Measurements from ENCODE around the gene GPER1.

DNA sequence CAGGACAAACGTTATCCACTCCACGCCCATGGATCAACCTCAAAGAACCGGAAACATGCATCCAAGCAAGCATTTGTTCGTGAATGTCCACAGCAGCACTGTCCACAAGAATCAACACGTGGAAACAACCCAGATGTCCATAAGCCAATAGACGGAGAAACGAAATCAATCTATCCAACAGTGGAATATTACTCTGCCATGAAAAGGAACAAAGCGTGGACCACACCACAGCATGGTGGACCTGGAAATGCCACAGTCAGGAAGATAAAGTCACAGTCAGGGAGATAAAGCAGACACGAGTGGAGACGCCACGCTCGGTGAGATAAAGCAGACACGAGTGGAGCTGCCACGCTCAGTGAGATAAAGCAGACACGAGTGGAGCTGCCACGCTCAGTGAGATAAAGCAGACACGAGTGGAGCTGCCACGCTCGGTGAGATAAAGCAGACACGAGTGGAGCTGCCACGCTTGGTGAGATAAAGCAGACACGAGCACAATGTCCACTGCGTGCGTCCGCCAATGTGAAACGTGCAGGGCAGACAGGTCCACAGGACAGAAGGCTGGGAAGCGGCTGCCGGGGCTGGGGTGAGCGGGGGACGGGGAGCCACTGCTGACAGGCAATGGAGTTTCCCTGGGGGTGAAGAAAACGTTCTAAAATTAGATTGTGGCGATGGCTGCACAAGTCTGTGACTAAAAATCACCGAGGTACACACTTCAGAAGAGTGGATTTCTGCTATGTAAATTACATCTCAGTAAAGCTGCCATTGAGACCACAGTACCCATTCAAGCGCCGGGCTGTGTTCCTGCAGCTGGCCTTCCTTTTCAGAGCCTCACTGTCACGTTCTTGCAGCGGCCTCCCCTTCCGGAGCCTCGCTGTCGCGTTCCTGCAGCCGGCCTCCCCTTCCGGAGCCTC, 10.6 kb downstream of the GPER1 start:
- TF ChIP-seq, protein P1, sequence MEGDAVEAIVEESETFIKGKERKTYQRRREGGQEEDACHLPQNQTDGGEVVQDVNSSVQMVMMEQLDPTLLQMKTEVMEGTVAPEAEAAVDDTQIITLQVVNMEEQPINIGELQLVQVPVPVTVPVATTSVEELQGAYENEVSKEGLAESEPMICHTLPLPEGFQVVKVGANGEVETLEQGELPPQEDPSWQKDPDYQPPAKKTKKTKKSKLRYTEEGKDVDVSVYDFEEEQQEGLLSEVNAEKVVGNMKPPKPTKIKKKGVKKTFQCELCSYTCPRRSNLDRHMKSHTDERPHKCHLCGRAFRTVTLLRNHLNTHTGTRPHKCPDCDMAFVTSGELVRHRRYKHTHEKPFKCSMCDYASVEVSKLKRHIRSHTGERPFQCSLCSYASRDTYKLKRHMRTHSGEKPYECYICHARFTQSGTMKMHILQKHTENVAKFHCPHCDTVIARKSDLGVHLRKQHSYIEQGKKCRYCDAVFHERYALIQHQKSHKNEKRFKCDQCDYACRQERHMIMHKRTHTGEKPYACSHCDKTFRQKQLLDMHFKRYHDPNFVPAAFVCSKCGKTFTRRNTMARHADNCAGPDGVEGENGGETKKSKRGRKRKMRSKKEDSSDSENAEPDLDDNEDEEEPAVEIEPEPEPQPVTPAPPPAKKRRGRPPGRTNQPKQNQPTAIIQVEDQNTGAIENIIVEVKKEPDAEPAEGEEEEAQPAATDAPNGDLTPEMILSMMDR (conservative IDR thresholded peaks at IDR 0.05; ENCODE audit: low read depth, low read length), result no peak
- TF ChIP-seq EZH2phosphoT487 (IDR thresholded peaks at IDR 0.05; ENCODE audit: borderline replicate concordance, low read length) (no peak), EZH2 (IDR thresholded peaks at IDR 0.05; ENCODE audit: low read length, unreplicated experiment) (no peak)

Data from PC-3 (cell line).